BLaER1 (cell line): ENCODE measurements around the gene LRRC4C.

Experiments
- H3K27ac ChIP-seq: shearing (Covaris generic); formaldehyde crosslinking; 2 replicates; pipeline ENCODE4 v1.8.1; 2022
- H3K27me3 ChIP-seq: shearing (Covaris generic); formaldehyde crosslinking; 2 replicates; pipeline ENCODE4 v1.8.1; 2022
- H3K36me3 ChIP-seq: shearing (Covaris generic); formaldehyde crosslinking; 2 replicates; pipeline ENCODE4 v1.8.1; 2022
- H3K4me1 ChIP-seq: shearing (Covaris generic); formaldehyde crosslinking; 2 replicates; pipeline ENCODE4 v1.8.1; 2022
- H3K4me2 ChIP-seq: shearing (Covaris generic); formaldehyde crosslinking; 2 replicates; pipeline ENCODE4 v1.8.1; 2022
- H3K4me3 ChIP-seq: shearing (Covaris generic); formaldehyde crosslinking; 2 replicates; pipeline ENCODE4 v1.8.1; 2022
- H3K9ac ChIP-seq: shearing (Covaris generic); formaldehyde crosslinking; 2 replicates; pipeline ENCODE4 v1.8.1; 2022
- H3K9me3 ChIP-seq: shearing (Covaris generic); formaldehyde crosslinking; 2 replicates; pipeline ENCODE4 v1.8.1; 2022
- H4K20me1 ChIP-seq: shearing (Covaris generic); formaldehyde crosslinking; 2 replicates; pipeline ENCODE4 v1.8.1; 2022
- Cebpa-rat ChIP-seq: shearing (Covaris generic); IDR thresholded peaks from 2 replicates; pipeline ENCODE4 v1.8.1; 2022

LRRC4C gene

DNA sequence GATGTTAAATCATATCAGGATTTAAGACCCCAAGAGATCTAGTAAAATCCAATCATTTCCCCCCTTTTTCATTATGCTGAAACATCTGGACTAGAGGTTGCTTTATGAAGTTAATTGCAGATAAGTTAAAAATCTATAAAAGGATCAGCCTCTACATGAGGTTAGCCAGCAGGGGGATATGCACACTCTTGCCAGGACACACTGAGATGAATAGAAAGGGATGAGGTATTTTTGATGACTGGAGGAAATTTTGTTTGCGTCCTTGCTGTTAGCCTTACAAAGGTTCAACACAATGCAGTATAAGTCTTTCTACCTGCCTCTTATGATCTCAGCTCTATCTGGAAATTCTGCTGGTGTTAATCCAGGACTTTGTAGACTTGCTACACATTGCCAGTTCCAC, 1034.3 kb downstream of the LRRC4C start:
- no peak overlapping the region for H3K4me2 ChIP-seq
- H3K9me3 ChIP-seq: no peaks in the 10 kb centered on the region
- no peaks in the 10 kb centered on the region for H3K4me1 ChIP-seq
- no peaks in the 10 kb centered on the region for H4K20me1 ChIP-seq
- H3K36me3 ChIP-seq: no peaks in the 10 kb centered on the region
- no peaks in the 10 kb centered on the region for H3K27me3 ChIP-seq
- no peak overlapping the region for H3K27ac ChIP-seq
- H3K4me3 ChIP-seq: no peak overlapping the region
- no peak overlapping the region for H3K9ac ChIP-seq
- TF ChIP-seq Cebpa-rat: no peak

- no peak overlapping the region for H3K27ac ChIP-seq
- H3K9ac ChIP-seq: no peak overlapping the region
- H3K4me3 ChIP-seq: no peak overlapping the region
- H3K4me1 ChIP-seq: no peaks in the 10 kb centered on the region
- TF ChIP-seq Cebpa-rat: no peak
- H3K27me3 ChIP-seq: no peaks in the 10 kb centered on the region
- no peaks in the 10 kb centered on the region for H3K36me3 ChIP-seq
- no peaks in the 10 kb centered on the region for H4K20me1 ChIP-seq
- no peak overlapping the region for H3K4me2 ChIP-seq
- H3K9me3 ChIP-seq: no peaks in the 10 kb centered on the region
Observed at GRCh38 chr11:40421208-40421981, 1038.1 kb downstream of the LRRC4C start.

- Histone ChIP-seq H3K9ac (no peak overlapping the region), H3K4me1 (no peaks in the 10 kb centered on the region), H3K27ac (no peak overlapping the region), H3K4me2 (no peak overlapping the region), H3K27me3 (no peaks in the 10 kb centered on the region), H4K20me1 (no peaks in the 10 kb centered on the region), H3K4me3 (no peak overlapping the region), H3K36me3 (no peaks in the 10 kb centered on the region), H3K9me3 (no peaks in the 10 kb centered on the region)
- no peak for TF ChIP-seq Cebpa-rat
Observed at GRCh38 chr11:40417627-40418026, 1041.8 kb downstream of the LRRC4C start.

DNA sequence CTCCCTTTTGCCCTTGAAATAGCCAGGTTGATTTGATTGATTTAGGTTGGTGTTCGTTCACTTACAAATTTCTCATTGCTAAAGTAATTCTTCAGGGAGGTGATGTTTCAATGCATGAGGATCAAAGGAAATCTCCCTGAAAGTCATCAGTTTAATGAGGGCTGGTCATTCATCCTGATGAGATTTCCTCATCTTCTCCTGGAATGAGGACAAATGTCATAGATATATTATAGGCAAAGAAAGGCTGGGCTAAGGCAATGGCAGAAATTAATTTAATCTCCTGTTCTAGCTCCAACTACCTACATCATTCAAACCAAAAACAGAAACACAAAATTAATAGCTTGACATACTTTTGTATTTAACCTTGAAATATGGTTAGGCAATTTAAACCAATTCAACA, 1052.1 kb downstream of the LRRC4C start:
- H3K36me3 ChIP-seq: no peaks in the 10 kb centered on the region
- H3K27me3 ChIP-seq: no peaks in the 10 kb centered on the region
- H3K9me3 ChIP-seq: no peaks in the 10 kb centered on the region
- no peak overlapping the region for H3K4me2 ChIP-seq
- no peaks in the 10 kb centered on the region for H4K20me1 ChIP-seq
- H3K4me1 ChIP-seq: no peaks in the 10 kb centered on the region
- no peak overlapping the region for H3K9ac ChIP-seq
- H3K4me3 ChIP-seq: no peak overlapping the region
- no peak for TF ChIP-seq Cebpa-rat
- H3K27ac ChIP-seq: no peak overlapping the region

GRCh38 chr11:40405614-40406013, 1053.8 kb downstream of the LRRC4C start:
- no peaks in the 10 kb centered on the region for H3K36me3 ChIP-seq
- H3K4me2 ChIP-seq: no peak overlapping the region
- H3K9ac ChIP-seq: no peak overlapping the region
- no peaks in the 10 kb centered on the region for H3K9me3 ChIP-seq
- H3K4me3 ChIP-seq: no peak overlapping the region
- H3K27ac ChIP-seq: no peak overlapping the region
- no peaks in the 10 kb centered on the region for H4K20me1 ChIP-seq
- no peak for TF ChIP-seq Cebpa-rat
- no peaks in the 10 kb centered on the region for H3K4me1 ChIP-seq
- H3K27me3 ChIP-seq: no peaks in the 10 kb centered on the region

GRCh38 chr11:40403321-40403720, 1056.1 kb downstream of the LRRC4C start:
- no peak overlapping the region for H3K9ac ChIP-seq
- H3K4me1 ChIP-seq: no peaks in the 10 kb centered on the region
- no peak overlapping the region for H3K4me3 ChIP-seq
- H3K4me2 ChIP-seq: no peak overlapping the region
- TF ChIP-seq Cebpa-rat: no peak
- no peak overlapping the region for H3K27ac ChIP-seq
- no peaks in the 10 kb centered on the region for H3K9me3 ChIP-seq
- H4K20me1 ChIP-seq: no peaks in the 10 kb centered on the region
- no peaks in the 10 kb centered on the region for H3K27me3 ChIP-seq
- no peaks in the 10 kb centered on the region for H3K36me3 ChIP-seq

GRCh38 chr11:40401132-40401853, 1058.2 kb downstream of the LRRC4C start:
- no peaks in the 10 kb centered on the region for H4K20me1 ChIP-seq
- H3K4me3 ChIP-seq: no peak overlapping the region
- no peak for TF ChIP-seq Cebpa-rat
- no peak overlapping the region for H3K27ac ChIP-seq
- H3K4me1 ChIP-seq: no peaks in the 10 kb centered on the region
- H3K9me3 ChIP-seq: no peaks in the 10 kb centered on the region
- no peak overlapping the region for H3K9ac ChIP-seq
- H3K4me2 ChIP-seq: no peak overlapping the region
- no peaks in the 10 kb centered on the region for H3K27me3 ChIP-seq
- no peaks in the 10 kb centered on the region for H3K36me3 ChIP-seq

GRCh38 chr11:40397141-40397540, 1062.3 kb downstream of the LRRC4C start:
- H3K27me3 ChIP-seq: no peaks in the 10 kb centered on the region
- no peak overlapping the region for H3K9ac ChIP-seq
- H3K36me3 ChIP-seq: no peaks in the 10 kb centered on the region
- no peak overlapping the region for H3K4me2 ChIP-seq
- no peaks in the 10 kb centered on the region for H3K4me1 ChIP-seq
- H3K9me3 ChIP-seq: no peaks in the 10 kb centered on the region
- H4K20me1 ChIP-seq: no peaks in the 10 kb centered on the region
- no peak overlapping the region for H3K4me3 ChIP-seq
- H3K27ac ChIP-seq: no peak overlapping the region
- no peak for TF ChIP-seq Cebpa-rat

DNA sequence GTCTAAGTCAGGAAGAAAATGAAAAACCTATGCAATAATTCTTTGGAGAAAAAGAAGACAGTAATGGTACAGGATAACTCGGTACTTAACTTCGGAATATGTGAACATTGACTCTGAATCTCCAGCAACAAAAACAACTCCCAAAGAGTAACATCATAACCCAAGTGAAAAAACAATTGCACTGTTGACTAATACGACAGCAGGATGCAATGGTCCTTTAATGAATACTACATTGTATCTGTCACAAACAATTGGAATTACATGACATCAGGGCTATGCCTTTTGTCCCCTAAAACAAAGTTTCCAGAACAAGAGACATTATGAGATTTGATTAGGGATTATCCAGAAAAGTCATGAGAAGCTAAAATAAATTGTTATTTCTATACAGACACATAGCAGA, 1065.9 kb downstream of the LRRC4C start:
- no peak for TF ChIP-seq Cebpa-rat
- no peaks in the 10 kb centered on the region for H3K9me3 ChIP-seq

GRCh38 chr11:40391679-40392078, 1067.8 kb downstream of the LRRC4C start:
- no peaks in the 10 kb centered on the region for H3K36me3 ChIP-seq
- TF ChIP-seq Cebpa-rat: no peak
- no peaks in the 10 kb centered on the region for H3K4me1 ChIP-seq
- no peaks in the 10 kb centered on the region for H3K9me3 ChIP-seq
- no peaks in the 10 kb centered on the region for H4K20me1 ChIP-seq
- no peak overlapping the region for H3K4me2 ChIP-seq
- H3K27me3 ChIP-seq: no peaks in the 10 kb centered on the region
- no peak overlapping the region for H3K27ac ChIP-seq
- H3K4me3 ChIP-seq: no peak overlapping the region
- H3K9ac ChIP-seq: no peak overlapping the region

More for the DNA sequence above, 1065.9 kb downstream of the LRRC4C start:
- no peak overlapping the region for H3K9ac ChIP-seq
- H3K4me2 ChIP-seq: no peak overlapping the region
- no peaks in the 10 kb centered on the region for H3K4me1 ChIP-seq
- H3K36me3 ChIP-seq: no peaks in the 10 kb centered on the region
- H3K27ac ChIP-seq: no peak overlapping the region
- H4K20me1 ChIP-seq: no peaks in the 10 kb centered on the region
- H3K27me3 ChIP-seq: no peaks in the 10 kb centered on the region
- H3K4me3 ChIP-seq: no peak overlapping the region
